KOPT-K1 (cell line): ENCODE data around the gene C10orf67.
"Not testable (repeated sequence)": the region's sequence is repeated elsewhere in the genome, so short reads cannot be mapped to it uniquely, and the experiment has no call there.

Experiments used
- H3K27ac ChIP-seq: fragments of 200-600 bp; sonication (generic); 2 replicates; pipeline ENCODE4 v1.5.1; 2016; ENCODE audit warnings: antibody characterized with exemption, mild to moderate bottlenecking, low read depth, low read length; ENCODE audit not compliant: poor library complexity, severe bottlenecking
- H3K36me3 ChIP-seq: fragments of 200-600 bp; sonication (generic); 2 replicates; pipeline ENCODE4 v1.5.1; 2017; ENCODE audit warnings: antibody characterized with exemption, mild to moderate bottlenecking, low read length, moderate library complexity; ENCODE audit not compliant: insufficient read depth
- H3K9me3 ChIP-seq: fragments of 200-600 bp; sonication (generic); 2 replicates; pipeline ENCODE4 v1.5.1; 2017; ENCODE audit warnings: antibody characterized with exemption, low read length, mild to moderate bottlenecking; ENCODE audit not compliant: insufficient read depth, poor library complexity, severe bottlenecking

The C10orf67 gene

GRCh38 chr10:23283680-23284079 is 60.9 kb downstream of the C10orf67 start:
- Histone ChIP-seq H3K27ac (no peak overlapping the region), H3K9me3 (no peaks in the 10 kb centered on the region), H3K36me3 (no peaks in the 10 kb centered on the region)

- Histone ChIP-seq H3K9me3 (no peaks in the 10 kb centered on the region), H3K36me3 (no peaks in the 10 kb centered on the region), H3K27ac (no peak overlapping the region)
Observed at GRCh38 chr10:23281044-23281433, 63.6 kb downstream of the C10orf67 start.

GRCh38 chr10:23280419-23281043 is 64.1 kb downstream of the C10orf67 start:
- H3K36me3 ChIP-seq: no peaks in the 10 kb centered on the region
- H3K9me3 ChIP-seq: no peaks in the 10 kb centered on the region
- no peak overlapping the region for H3K27ac ChIP-seq

GRCh38 chr10:23275355-23275754 is 69.2 kb downstream of the C10orf67 start:
- no peak overlapping the region for H3K27ac ChIP-seq

GRCh38 chr10:23274179-23274578 is 70.4 kb downstream of the C10orf67 start:
- H3K27ac ChIP-seq, H3K36me3 ChIP-seq: not testable (repeated sequence)
- peaks cover 13% of the 10 kb centered on the region for H3K9me3 ChIP-seq

More at GRCh38 chr10:23275355-23275754, 69.2 kb downstream of the C10orf67 start:
- Histone ChIP-seq H3K36me3 (no peaks in the 10 kb centered on the region), H3K9me3 (peaks cover 13% of the 10 kb centered on the region)

GRCh38 chr10:23270531-23270930 is 74.1 kb downstream of the C10orf67 start:
- no peaks in the 10 kb centered on the region for H3K36me3 ChIP-seq
- H3K9me3 ChIP-seq: peaks cover 13% of the 10 kb centered on the region
- no peak overlapping the region for H3K27ac ChIP-seq

GRCh38 chr10:23263441-23264164 is 81.0 kb downstream of the C10orf67 start:
- Histone ChIP-seq H3K9me3 (no peaks in the 10 kb centered on the region), H3K27ac (no peak overlapping the region), H3K36me3 (no peaks in the 10 kb centered on the region)

GRCh38 chr10:23262928-23263327 is 81.7 kb downstream of the C10orf67 start:
- Histone ChIP-seq H3K27ac (no peak overlapping the region), H3K36me3 (no peaks in the 10 kb centered on the region), H3K9me3 (no peaks in the 10 kb centered on the region)

GRCh38 chr10:23258516-23258915 is 86.1 kb downstream of the C10orf67 start:
- no peak overlapping the region for H3K27ac ChIP-seq
- no peaks in the 10 kb centered on the region for H3K9me3 ChIP-seq
- no peaks in the 10 kb centered on the region for H3K36me3 ChIP-seq

GRCh38 chr10:23253780-23254179 is 90.8 kb downstream of the C10orf67 start:
- no peaks in the 10 kb centered on the region for H3K36me3 ChIP-seq
- no peak overlapping the region for H3K27ac ChIP-seq
- no peaks in the 10 kb centered on the region for H3K9me3 ChIP-seq

GRCh38 chr10:23252859-23253258 is 91.7 kb downstream of the C10orf67 start:
- H3K36me3 ChIP-seq, H3K9me3 ChIP-seq, H3K27ac ChIP-seq: not testable (repeated sequence)

- not testable (repeated sequence) for H3K36me3 ChIP-seq, H3K27ac ChIP-seq, H3K9me3 ChIP-seq
Observed at GRCh38 chr10:23241779-23242178, 102.8 kb downstream of the C10orf67 start.

GRCh38 chr10:23238015-23238414 is 106.6 kb downstream of the C10orf67 start:
- Histone ChIP-seq H3K36me3 (no peaks in the 10 kb centered on the region), H3K9me3 (no peaks in the 10 kb centered on the region), H3K27ac (no peak overlapping the region)

GRCh38 chr10:23230582-23230981 is 114.0 kb downstream of the C10orf67 start:
- no peaks in the 10 kb centered on the region for H3K36me3 ChIP-seq
- no peaks in the 10 kb centered on the region for H3K9me3 ChIP-seq

GRCh38 chr10:23217471-23217870 is 127.1 kb downstream of the C10orf67 start:
- Histone ChIP-seq H3K36me3 (no peaks in the 10 kb centered on the region), H3K27ac (no peak overlapping the region), H3K9me3 (no peaks in the 10 kb centered on the region)

More at GRCh38 chr10:23230582-23230981, 114.0 kb downstream of the C10orf67 start:
- no peak overlapping the region for H3K27ac ChIP-seq
